Mesendoderm (in vitro differentiated cells): Measurements from ENCODE around the gene SMIM29. TPM values are rescaled to one million over a fixed set of nuclear protein-coding genes. Genes with fewer than 3 reads are reported as not detected.
A peak's percentile ranks its signal among the peaks of the same experiment; 100 is the strongest.

Experiments
- DNase-seq: peaks from one replicate; pipeline ENCODE4 v3.0.0; 2013
- H2AK5ac ChIP-seq: 2 replicates; pipeline ENCODE4 v1.6.1; 2013; ENCODE audit warnings: low read length, inconsistent platforms
- H2BK120ac ChIP-seq: 2 replicates; pipeline ENCODE4 v1.6.1; 2013; ENCODE audit warnings: low read depth, mild to moderate bottlenecking, low read length, moderate library complexity, mixed read lengths
- H2BK15ac ChIP-seq: replicated peaks from 2 replicates; pipeline ENCODE4 v1.6.1; 2013; ENCODE audit warnings: low read depth, mild to moderate bottlenecking, moderate library complexity
- H2BK5ac ChIP-seq: 2 replicates; pipeline ENCODE4 v1.6.1; 2013; ENCODE audit warnings: low read length, inconsistent platforms
- H3K18ac ChIP-seq: 2 replicates; pipeline ENCODE4 v1.6.1; 2013; ENCODE audit warnings: mild to moderate bottlenecking, low read length, mixed read lengths
- H3K23ac ChIP-seq: one replicate; pipeline ENCODE4 v1.6.1; 2013; ENCODE audit warnings: low read length
- H3K27ac ChIP-seq: 2 replicates; pipeline ENCODE4 v1.5.1; 2013; ENCODE audit warnings: low read depth, mild to moderate bottlenecking, inconsistent platforms, low read length, moderate library complexity
- H3K27me3 ChIP-seq: 2 replicates; pipeline ENCODE4 v1.6.1; 2013; ENCODE audit warnings: low read length, control low read depth, mild to moderate bottlenecking, inconsistent platforms; ENCODE audit not compliant: insufficient read depth, poor library complexity
- H3K36me3 ChIP-seq: 2 replicates; pipeline ENCODE4 v1.6.1; 2013; ENCODE audit warnings: low read length, inconsistent platforms; ENCODE audit not compliant: control insufficient read depth, insufficient read depth
- H3K4ac ChIP-seq: one replicate; pipeline ENCODE4 v1.6.1; 2013; ENCODE audit warnings: low read depth, mild to moderate bottlenecking, low read length, moderate library complexity
- H3K4me1 ChIP-seq: 2 replicates; pipeline ENCODE4 v1.6.1; 2013; ENCODE audit warnings: low read depth, low read length, inconsistent platforms; ENCODE audit not compliant: control insufficient read depth
- H3K4me2 ChIP-seq: 2 replicates; pipeline ENCODE4 v1.6.1; 2013; ENCODE audit warnings: low read length
- H3K4me3 ChIP-seq: 2 replicates; pipeline ENCODE4 v1.5.1; 2013; ENCODE audit warnings: mild to moderate bottlenecking, low read length
- H3K56ac ChIP-seq: one replicate; pipeline ENCODE4 v1.6.1; 2013; ENCODE audit warnings: low read length
- H3K79me1 ChIP-seq: 2 replicates; pipeline ENCODE4 v1.6.1; 2013; ENCODE audit warnings: low read length, inconsistent platforms
- H3K79me2 ChIP-seq: 2 replicates; pipeline ENCODE4 v1.6.1; 2013; ENCODE audit warnings: mild to moderate bottlenecking, low read length; ENCODE audit not compliant: control insufficient read depth, insufficient read depth
- H3K9ac ChIP-seq: 2 replicates; pipeline ENCODE4 v1.6.1; 2013; ENCODE audit warnings: low read length, inconsistent platforms
- H4K5ac ChIP-seq: one replicate; pipeline ENCODE4 v1.6.1; 2013; ENCODE audit warnings: low read length
- H4K8ac ChIP-seq: one replicate; pipeline ENCODE4 v1.6.1; 2013; ENCODE audit warnings: low read depth, mild to moderate bottlenecking, control low read depth, low read length, moderate library complexity
- WGBS: extraction: QIAGEN DNeasy Blood & Tissue Kit; methylation state at CpG from one replicate; pipeline ENCODE4 v1.1.7; 2013; ENCODE audit warnings: low lambda C conversion rate, missing lambda C conversion rate; ENCODE audit not compliant: insufficient coverage; ENCODE audit errors: extremely low coverage; 5-methylcytosine and 5-hydroxymethylcytosine counted together
- polyA plus RNA-seq, 2 experiments: library from polyadenylated mRNA; stranded (reverse); fragments of 200-250 nt; gene quantifications; one replicate each; pipeline ENCODE4 v1.2.3, GENCODE V29; 2013

The SMIM29 gene
- 4.7 TPM for polyA plus RNA-seq (2013, experiment 1 of 2)
- polyA plus RNA-seq (2013, experiment 2 of 2), result 4.6 TPM

DNA sequence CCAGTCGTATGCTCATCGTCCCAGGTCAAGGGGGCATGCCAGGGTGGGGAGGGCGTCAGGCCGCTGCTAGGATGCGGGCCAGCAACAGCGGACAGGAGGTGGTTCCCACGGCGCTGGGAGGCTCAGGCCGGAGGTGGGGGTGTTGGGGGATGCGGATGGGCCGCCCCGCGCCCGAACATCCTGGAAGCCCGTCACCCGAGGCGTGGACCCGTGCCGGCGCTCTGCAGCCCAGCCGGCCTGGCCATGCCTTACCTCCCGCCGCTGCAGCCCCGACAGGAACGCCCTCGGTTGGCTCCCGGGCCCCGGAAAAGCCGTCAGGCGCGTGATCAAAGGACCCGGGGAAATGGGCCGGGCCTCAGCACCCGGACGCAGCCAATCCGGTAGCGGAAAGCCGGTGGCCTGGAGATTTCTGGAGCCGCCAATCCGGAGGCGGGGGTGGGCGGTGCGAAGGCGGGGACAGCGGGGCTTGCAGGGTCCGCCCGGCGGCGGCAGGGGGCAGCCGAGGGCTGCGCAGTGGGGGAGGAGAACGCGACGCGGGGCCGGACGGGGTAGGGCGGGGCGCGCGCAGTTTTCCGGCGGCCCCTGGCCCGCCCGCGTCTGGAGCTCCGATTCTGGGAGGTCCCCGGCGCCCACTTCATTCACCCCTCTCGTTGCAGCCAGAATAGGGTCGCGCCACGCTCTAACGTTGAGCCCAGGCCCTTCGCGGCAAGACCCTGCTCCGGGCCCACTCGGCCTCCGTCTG, at the start of gene SMIM29:
Gene SMIM29, minus strand, starts transcription at position 280 of the 742 bp plus-strand sequence. CDS start 1,215 bp downstream, outside the sequence.
- H3K36me3 ChIP-seq, result peaks cover 5% of the 10 kb centered on the region
- peak within 1 kb of the TSS; percentile 12 for H2AK5ac ChIP-seq
- H3K23ac ChIP-seq, result peak within 1 kb of the TSS; percentile 80
- H3K18ac ChIP-seq, result no peak within 1 kb of the TSS
- no peaks in the 10 kb centered on the region for H3K79me2 ChIP-seq
- H3K9ac ChIP-seq, result peak within 1 kb of the TSS; percentile 93
- peak within 1 kb of the TSS; percentile 97 for H3K56ac ChIP-seq
- no peaks in the 10 kb centered on the region for H3K79me1 ChIP-seq
- H3K4me2 ChIP-seq, result peak within 1 kb of the TSS; percentile 100
- H3K4me1 ChIP-seq, result peaks cover 2% of the 10 kb centered on the region
- H4K5ac ChIP-seq, result no peak within 1 kb of the TSS
- no peaks in the 10 kb centered on the region for H3K27me3 ChIP-seq
- no peak within 1 kb of the TSS for H3K4ac ChIP-seq
- no peak within 1 kb of the TSS for H2BK15ac ChIP-seq
- DNase-seq, result peak; percentile 97
- H2BK120ac ChIP-seq, result no peak within 1 kb of the TSS
- H4K8ac ChIP-seq, result no peak within 1 kb of the TSS
- peak within 1 kb of the TSS; percentile 9 for H3K27ac ChIP-seq
- WGBS, result no CpG with 5 or more reads among the region's 79 CpGs
- H2BK5ac ChIP-seq, result no peak within 1 kb of the TSS
- H3K4me3 ChIP-seq, result peak within 1 kb of the TSS; percentile 80

DNA sequence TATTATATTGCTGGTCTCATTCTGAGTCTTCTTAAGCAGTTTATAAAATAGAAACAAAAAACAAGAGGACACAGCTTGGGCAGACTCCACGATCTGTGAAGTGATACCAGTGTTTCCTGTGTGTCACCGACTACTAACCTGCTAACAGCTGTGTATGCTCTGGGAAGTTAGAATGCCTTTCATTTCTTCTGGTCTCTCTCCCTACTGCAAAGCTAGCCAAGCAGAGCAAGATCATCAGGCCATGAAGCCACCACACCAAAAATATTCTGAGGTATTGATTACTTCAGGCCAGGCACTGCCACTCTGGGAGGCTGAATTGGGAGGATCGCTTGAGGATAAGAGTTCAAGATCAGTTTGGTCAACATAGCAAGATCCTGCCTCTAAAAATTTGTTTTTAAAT, 46.9 kb upstream of the SMIM29 start:
- H4K8ac ChIP-seq, result no peak overlapping the region
- no peak for DNase-seq
- no peak overlapping the region for H3K18ac ChIP-seq
- no peak overlapping the region for H3K56ac ChIP-seq
- no peak overlapping the region for H2BK5ac ChIP-seq
- H2BK120ac ChIP-seq, result no peak overlapping the region
- no peak overlapping the region for H2AK5ac ChIP-seq
- H3K27me3 ChIP-seq, result no peaks in the 10 kb centered on the region
- no peaks in the 10 kb centered on the region for H3K4me1 ChIP-seq
- H3K23ac ChIP-seq, result no peak overlapping the region
- no peaks in the 10 kb centered on the region for H3K79me2 ChIP-seq
- no peak overlapping the region for H2BK15ac ChIP-seq
- no peak overlapping the region for H4K5ac ChIP-seq
- H3K4ac ChIP-seq, result no peak overlapping the region
- H3K36me3 ChIP-seq, result peaks cover 3% of the 10 kb centered on the region
- no peak overlapping the region for H3K9ac ChIP-seq
- no CpG with 5 or more reads among the region's 3 CpGs for WGBS
- H3K4me2 ChIP-seq, result no peak overlapping the region
- H3K4me3 ChIP-seq, result no peak overlapping the region
- no peak overlapping the region for H3K27ac ChIP-seq
- H3K79me1 ChIP-seq, result no peaks in the 10 kb centered on the region

DNA sequence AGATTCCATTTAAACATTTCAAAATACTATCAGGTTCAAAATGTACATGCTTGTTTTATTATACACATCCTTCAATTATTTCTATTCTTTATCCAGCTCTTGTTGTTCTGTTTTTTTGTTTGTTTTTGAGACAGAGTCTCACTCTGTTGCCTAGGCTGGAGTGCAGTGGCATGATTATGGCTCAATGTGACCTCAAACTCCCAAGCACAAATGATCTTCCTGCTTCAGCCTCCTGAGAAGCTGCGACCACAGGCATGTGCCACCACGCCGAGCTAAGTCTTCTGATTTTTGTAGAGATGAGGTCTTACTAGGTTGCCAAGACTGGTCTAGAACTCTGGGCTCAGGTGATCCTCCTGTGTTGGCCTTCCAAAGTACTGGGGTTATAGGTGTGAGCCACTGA, 44.1 kb upstream of the SMIM29 start:
- Histone ChIP-seq H3K27ac (no peak overlapping the region), H3K4ac (no peak overlapping the region), H2AK5ac (no peak overlapping the region), H3K23ac (no peak overlapping the region), H3K4me2 (no peak overlapping the region), H3K79me2 (no peaks in the 10 kb centered on the region), H2BK5ac (no peak overlapping the region), H2BK120ac (no peak overlapping the region), H4K5ac (no peak overlapping the region), H3K4me3 (no peak overlapping the region), H4K8ac (no peak overlapping the region), H3K36me3 (peaks cover 3% of the 10 kb centered on the region), H3K9ac (no peak overlapping the region), H3K4me1 (no peaks in the 10 kb centered on the region), H3K79me1 (no peaks in the 10 kb centered on the region), H2BK15ac (no peak overlapping the region), H3K18ac (no peak overlapping the region), H3K56ac (no peak overlapping the region), H3K27me3 (no peaks in the 10 kb centered on the region)
- no CpG with 5 or more reads among the region's 3 CpGs for WGBS
- no peak for DNase-seq

DNA sequence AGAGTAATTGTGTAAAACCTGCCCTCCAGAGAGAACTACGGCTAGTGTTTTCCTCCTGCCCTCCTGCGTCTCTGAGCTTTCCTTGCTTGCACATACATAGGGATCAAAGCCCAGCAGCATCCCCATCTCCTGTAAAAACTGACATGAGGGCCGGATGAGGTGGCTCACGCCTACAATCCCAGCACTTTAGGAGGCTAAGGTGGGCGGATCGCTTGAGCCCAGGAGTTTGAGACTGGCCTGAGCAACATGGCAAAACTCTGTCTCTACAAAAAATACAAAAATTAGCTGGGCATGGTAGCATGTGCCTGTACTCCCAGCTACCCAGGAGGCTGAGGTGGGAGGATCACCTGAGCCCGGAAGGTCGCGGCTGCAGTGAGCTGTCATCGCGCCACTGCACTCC, 40.3 kb upstream of the SMIM29 start:
- H3K56ac ChIP-seq, result no peak overlapping the region
- H3K4me3 ChIP-seq, result no peak overlapping the region
- H2BK120ac ChIP-seq, result no peak overlapping the region
- DNase-seq, result no peak
- H3K27me3 ChIP-seq, result no peaks in the 10 kb centered on the region
- no peak overlapping the region for H3K23ac ChIP-seq
- no peak overlapping the region for H4K8ac ChIP-seq
- no peak overlapping the region for H2AK5ac ChIP-seq
- H3K36me3 ChIP-seq, result peaks cover 3% of the 10 kb centered on the region
- H2BK5ac ChIP-seq, result no peak overlapping the region
- no peak overlapping the region for H4K5ac ChIP-seq
- no peaks in the 10 kb centered on the region for H3K79me1 ChIP-seq
- no peak overlapping the region for H3K4ac ChIP-seq
- no CpG with 5 or more reads among the region's 11 CpGs for WGBS
- H3K79me2 ChIP-seq, result no peaks in the 10 kb centered on the region
- no peaks in the 10 kb centered on the region for H3K4me1 ChIP-seq
- no peak overlapping the region for H3K18ac ChIP-seq
- no peak overlapping the region for H3K9ac ChIP-seq
- no peak overlapping the region for H3K4me2 ChIP-seq
- no peak overlapping the region for H2BK15ac ChIP-seq
- H3K27ac ChIP-seq, result no peak overlapping the region

DNA sequence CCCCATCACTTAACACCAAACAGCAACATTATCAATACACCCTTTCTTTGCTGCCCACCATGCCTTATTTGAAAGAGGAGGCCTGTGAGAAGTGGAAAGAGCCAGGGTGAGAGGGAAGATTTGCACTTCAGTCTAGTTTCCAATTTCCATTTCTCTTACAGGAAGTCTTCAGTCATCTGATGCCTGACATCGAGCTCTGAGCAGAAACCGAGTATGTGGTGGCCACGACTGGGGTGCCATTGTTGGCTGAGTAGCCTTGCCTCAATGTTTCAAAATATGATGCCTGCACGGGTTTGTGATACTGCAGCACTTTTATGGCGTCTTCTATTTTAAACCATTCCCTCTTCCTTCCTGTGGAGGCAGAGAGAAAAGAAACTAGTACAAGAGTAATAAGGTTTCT, 39.8 kb upstream of the SMIM29 start:
- Histone ChIP-seq H3K27ac (no peak overlapping the region), H2BK120ac (no peak overlapping the region), H3K4me1 (no peaks in the 10 kb centered on the region), H3K23ac (no peak overlapping the region), H3K79me1 (no peaks in the 10 kb centered on the region), H3K79me2 (no peaks in the 10 kb centered on the region), H3K4me2 (no peak overlapping the region), H3K27me3 (no peaks in the 10 kb centered on the region), H2BK15ac (no peak overlapping the region), H3K4ac (no peak overlapping the region), H4K5ac (no peak overlapping the region), H2AK5ac (no peak overlapping the region), H2BK5ac (no peak overlapping the region), H3K4me3 (no peak overlapping the region), H3K56ac (no peak overlapping the region), H3K9ac (no peak overlapping the region), H3K36me3 (peaks cover 3% of the 10 kb centered on the region), H4K8ac (no peak overlapping the region), H3K18ac (no peak overlapping the region)
- no CpG with 5 or more reads among the region's 5 CpGs for WGBS
- DNase-seq, result no peak
